Right lung (tissue), 5 donors: ENCODE data around the gene POU5F1. TPM values are rescaled to one million over a fixed set of nuclear protein-coding genes. Genes with fewer than 3 reads are reported as not detected.
A peak's percentile ranks its signal among the peaks of the same experiment; 100 is the strongest.
"Not testable (repeated sequence)": the region's sequence is repeated elsewhere in the genome, so short reads cannot be mapped to it uniquely, and the experiment has no call there.

Experiments
- DNase-seq, 2 donors: peaks; one replicate each; pipeline ENCODE4 v3.0.0-alpha.2; 2013
- polyA plus RNA-seq, 5 donors: library from polyadenylated mRNA; unstranded; fragments of 120-200 nt; gene quantifications; one replicate each; pipeline versions ENCODE4 v1.2.1 to v1.2.3, GENCODE V29; 2013; ENCODE audit warnings: inconsistent platforms in 1 of 5, low replicate concordance in 1 of 5; ENCODE audit not compliant: insufficient read length in 5 of 5, insufficient read depth in 1 of 5

POU5F1 gene
- polyA plus RNA-seq, 5 donors, result 0.65 to 1.00 (median 0.90) TPM

- DNase-seq, result no peak
Observed at GRCh38 chr6:31169123-31169857, 1.2 kb downstream of the POU5F1 start.

DNA sequence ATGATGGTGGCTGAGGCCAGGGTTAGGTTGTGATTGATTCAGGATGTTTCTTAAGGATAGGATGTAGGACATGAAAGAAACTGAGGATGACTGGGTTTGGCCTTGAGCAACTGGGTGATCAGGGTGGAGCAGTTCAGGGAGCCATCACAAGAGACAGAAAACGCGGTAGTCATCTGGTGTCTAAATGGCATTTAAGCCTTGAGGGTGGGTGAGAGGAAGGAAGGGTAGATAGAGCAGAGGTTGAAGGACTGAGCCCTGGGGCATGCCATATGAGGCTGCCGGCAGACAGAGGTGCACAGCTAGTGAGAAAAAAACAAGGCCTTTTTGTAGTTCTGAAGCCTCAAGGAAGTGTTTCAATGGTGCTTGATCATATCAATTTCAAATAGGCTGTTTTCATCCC, 1.9 kb downstream of the POU5F1 start:
- DNase-seq, result no peak

DNA sequence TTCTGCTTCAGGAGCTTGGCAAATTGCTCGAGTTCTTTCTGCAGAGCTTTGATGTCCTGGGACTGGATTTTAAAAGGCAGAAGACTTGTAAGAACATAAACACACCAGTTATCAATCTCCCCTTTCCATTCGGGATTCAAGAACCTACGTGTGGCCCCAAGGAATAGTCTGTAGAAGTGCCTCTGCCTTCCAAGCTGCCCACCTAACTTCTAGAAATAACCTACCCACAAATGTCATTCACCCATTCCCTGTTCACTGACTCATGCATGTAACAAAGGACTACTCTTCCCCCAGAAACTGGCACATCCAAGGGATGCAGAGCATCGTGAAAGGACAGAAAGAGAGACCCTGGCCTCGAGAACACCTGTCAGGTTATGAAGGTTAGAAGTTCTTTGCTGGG, 4.5 kb downstream of the POU5F1 start:
- no peak for DNase-seq

DNA sequence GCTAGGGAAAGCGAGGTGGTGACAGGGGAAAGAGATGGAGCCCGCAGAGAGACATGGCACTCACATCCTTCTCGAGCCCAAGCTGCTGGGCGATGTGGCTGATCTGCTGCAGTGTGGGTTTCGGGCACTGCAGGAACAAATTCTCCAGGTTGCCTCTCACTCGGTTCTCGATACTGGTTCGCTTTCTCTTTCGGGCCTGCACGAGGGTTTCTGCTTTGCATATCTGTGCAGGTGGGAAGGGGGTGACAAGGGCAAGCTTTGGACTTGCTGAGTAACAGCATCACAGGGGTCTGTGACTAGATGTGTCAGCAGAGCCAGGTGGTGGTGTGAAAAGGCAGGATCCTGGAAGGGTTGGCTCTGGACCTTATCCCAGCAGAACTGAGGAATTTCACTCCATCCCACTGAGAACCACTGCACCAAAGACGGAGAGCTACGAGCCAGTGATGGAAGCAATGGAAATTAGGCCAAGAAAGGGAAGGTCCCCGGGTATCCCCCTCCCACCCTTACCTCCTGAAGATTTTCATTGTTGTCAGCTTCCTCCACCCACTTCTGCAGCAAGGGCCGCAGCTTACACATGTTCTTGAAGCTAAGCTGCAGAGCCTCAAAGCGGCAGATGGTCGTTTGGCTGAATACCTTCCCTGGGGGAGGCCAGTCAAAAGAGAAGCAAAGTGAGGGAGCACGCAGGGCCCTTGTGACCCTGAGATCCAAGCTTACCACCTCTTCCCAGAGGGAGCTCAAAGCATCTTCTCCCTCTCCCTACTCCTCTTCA, 5.2 kb downstream of the POU5F1 start:
- DNase-seq, result not testable (repeated sequence)

GRCh38 chr6:31164475-31165063, 5.9 kb downstream of the POU5F1 start:
- DNase-seq, result not testable (repeated sequence)

- DNase-seq, result no peak
Observed at GRCh38 chr6:31163922-31164321, 6.6 kb downstream of the POU5F1 start.

DNA sequence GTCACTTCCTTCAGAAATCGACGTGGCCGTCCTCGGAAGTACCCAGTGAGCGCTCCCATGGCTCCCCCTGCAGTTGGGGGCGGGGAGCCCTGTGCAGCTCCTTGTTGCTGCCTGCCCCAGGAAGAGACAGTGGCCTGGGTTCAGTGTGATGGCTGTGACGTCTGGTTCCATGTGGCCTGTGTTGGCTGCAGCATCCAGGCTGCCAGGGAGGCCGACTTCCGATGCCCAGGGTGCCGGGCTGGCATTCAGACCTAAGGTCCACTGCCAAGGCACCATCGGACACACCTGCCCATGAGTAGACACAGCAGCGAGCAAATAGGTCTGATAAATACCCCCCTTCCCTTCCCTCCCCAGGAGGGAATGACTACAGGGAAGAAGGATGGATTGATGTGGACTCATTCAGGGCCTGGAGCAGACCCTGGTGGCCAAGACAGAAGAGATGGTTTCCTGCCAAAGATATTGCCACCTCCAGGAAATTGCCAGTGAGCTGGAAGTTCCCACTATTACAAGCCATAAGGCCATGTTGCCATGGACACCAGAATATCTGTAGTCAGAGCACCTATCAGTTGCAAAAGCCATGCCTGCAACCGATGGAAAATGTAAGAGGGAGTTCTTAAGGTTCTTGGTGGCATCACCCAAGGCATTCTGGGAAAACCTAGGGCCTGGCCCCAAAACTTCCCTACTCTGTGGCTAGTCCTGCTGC, 7.9 kb downstream of the POU5F1 start:
- DNase-seq, result no peak

- DNase-seq, result no peak
Observed at GRCh38 chr6:31161216-31162126, 9.0 kb downstream of the POU5F1 start.

GRCh38 chr6:31158863-31159855, 11.3 kb downstream of the POU5F1 start:
- DNase-seq, result no peak

DNA sequence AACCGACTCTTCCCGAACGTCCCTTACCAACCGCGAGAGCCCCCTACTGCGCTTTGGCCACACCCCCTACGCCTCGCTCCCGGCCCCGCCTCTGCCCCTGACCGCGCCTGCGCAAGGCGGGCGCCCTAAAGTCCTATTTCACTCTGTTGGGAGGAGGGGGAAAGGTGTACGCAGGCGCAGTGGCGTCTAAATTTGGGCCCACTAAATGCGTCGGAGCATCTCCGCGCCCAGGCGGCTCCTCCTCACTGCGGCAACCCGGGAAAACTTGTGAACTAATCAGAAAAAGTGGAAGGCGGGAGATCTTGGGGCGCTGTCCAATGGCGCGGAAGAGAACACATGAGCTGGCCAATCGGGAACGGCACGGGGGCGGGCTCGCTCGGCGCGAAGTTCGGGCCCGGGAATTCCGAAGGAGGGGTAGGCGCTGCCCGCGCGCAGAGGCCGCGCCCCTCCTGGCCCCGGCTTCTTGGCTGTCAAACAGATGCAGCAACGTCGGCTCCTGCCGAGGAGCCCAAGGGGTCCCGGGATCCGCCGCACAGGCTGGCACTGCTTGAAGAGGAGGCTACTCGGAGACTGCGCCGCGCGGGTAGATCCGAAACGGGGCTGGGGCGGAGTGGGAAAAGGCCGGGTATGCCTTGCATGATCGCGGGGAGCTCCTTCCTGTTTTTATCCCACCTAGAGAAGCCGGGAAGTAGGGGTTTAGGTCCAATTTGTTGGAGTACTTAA, 12.2 kb downstream of the POU5F1 start, which contains the start of gene TCF19:
Gene TCF19, plus strand, starts transcription at position 450 of the 723 bp plus-strand sequence. CDS start 881 bp downstream, outside the sequence.
- peak; percentile 100 for DNase-seq

DNA sequence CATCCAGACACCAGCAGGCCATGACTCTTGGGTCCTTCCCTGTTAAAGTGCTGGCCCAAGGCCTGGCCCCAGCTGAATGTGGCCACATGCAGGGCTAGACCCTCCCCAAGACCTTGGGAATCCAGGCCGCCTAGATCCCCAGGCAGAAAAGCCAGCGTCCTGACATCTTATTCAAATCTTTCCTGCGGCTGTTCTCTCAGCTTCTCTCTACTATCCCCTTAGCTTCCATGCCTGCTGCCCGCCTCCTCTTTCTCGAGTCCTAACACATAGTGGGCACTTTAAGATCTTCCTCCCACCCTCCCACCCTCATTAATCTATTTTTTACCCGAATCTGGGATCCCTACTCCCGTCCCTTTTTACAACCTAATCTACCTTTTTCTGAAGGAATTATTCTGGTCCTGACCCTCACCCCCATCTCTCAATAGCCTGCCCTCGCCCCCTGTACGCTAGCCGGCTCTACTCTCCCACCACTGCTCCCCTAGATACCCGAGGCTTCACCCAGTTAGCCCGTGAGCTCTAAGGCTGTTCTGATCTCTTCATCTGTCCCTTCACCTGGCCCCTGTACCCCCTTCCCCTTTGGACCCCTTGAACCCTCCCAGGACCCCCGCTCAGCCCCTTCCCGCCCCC, 12.9 kb downstream of the POU5F1 start, which contains the start of gene CCHCR1:
Gene CCHCR1, minus strand, starts transcription at position 290 of the 627 bp plus-strand sequence. Its CDS starts 202 bp downstream, at position 88.
- DNase-seq, result no peak

- no peak for DNase-seq
Observed at GRCh38 chr6:31156641-31157040, 13.8 kb downstream of the POU5F1 start.

DNA sequence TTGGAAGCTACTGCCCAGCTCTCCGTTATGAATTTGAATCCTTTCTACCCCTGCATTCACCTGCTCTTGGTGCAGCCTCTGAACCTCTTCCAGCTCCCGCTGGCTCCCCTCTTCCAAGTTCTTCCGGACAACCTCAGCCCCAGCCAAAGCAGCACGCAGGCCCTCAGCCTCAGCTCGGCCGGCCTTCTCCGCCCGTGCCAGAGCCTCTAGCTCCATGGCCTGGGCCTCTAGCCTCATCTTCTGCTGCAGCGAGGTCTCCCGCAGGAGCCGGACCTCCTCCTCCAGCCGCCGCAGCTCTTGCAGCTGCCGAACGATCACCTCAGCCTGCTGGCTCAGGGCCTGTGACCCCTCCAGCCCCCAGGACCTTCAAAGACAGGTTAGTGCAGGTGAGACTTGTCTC, 16.0 kb downstream of the POU5F1 start:
- no peak for DNase-seq

DNA sequence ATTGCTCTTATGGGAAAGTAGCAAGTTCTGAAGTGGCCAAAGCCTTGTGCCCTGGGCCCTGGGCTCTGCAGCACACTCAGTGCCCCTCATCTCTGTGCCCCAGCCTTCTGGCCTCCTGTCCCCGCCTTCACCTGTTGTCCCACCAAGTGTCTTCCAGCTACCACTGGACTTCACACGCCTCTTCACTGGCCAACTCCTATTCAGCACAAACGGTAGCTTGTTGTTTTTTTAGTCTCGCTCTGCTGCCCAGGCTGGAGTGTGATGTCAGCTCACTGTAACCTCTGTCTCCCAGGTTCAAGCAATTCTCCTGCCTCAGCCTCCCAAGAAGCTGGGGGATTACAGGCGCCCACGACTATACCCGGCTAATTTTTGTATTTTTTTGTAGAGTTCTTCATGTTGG, 17.7 kb downstream of the POU5F1 start:
- DNase-seq, result no peak

GRCh38 chr6:31149827-31150447, 20.5 kb downstream of the POU5F1 start:
- DNase-seq, result no peak

- DNase-seq, result no peak
Observed at GRCh38 chr6:31145386-31145785, 25.1 kb downstream of the POU5F1 start.

DNA sequence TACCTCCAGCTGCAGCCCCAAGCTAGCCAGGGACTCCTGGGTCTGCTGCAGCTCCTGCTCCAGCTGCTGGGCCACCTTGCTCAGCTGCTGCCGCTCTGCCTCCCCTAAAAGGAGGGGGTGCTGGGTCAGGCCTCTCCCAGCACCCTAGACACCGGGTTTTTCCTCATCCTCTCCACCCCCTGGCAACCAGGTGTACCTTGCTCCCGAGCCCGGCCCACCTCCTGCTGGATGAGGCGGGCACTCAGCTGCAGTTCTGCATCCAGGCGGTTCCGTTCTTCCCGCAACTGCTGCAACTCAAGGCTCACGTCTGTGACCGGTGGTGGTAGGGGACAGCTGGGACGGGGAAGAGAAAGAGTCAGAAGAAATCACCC, 25.5 kb downstream of the POU5F1 start:
- DNase-seq, result no peak
